Progenitor cell of endocrine pancreas (in vitro differentiated cells): ENCODE results near the gene TSPAN4. TPM values are rescaled to one million over a fixed set of nuclear protein-coding genes. Genes with fewer than 3 reads are reported as not detected.

Experiments used
- DNase-seq: peaks from one replicate; pipeline ENCODE4 v3.0.0; 2021; ENCODE audit warnings: low spot score; ENCODE audit not compliant: unreplicated experiment
- H3K27ac Mint-ChIP-seq: 2 replicates; pipeline ENCODE4 v1.8.0; 2021; ENCODE audit warnings: mild to moderate bottlenecking, moderate library complexity, mixed read lengths
- H3K27me3 Mint-ChIP-seq: 2 replicates; pipeline ENCODE4 v1.8.0; 2021; ENCODE audit warnings: mixed read lengths
- H3K36me3 Mint-ChIP-seq: 2 replicates; pipeline ENCODE4 v1.8.0; 2022; ENCODE audit warnings: mixed read lengths; ENCODE audit not compliant: insufficient read depth
- H3K4me1 Mint-ChIP-seq: 2 replicates; pipeline ENCODE4 v1.8.0; 2021; ENCODE audit warnings: low read depth, mixed read lengths
- H3K4me3 Mint-ChIP-seq: 2 replicates; pipeline ENCODE4 v1.8.0; 2021; ENCODE audit warnings: low read depth, mild to moderate bottlenecking, moderate library complexity, mixed read lengths
- H3K9me3 Mint-ChIP-seq: 2 replicates; pipeline ENCODE4 v1.8.0; 2021; ENCODE audit warnings: low read depth, mixed read lengths
- CTCF ChIP-seq: fragments of 200-600 bp; sonication (generic); IDR thresholded peaks from one replicate; pipeline ENCODE4 v1.5.0; 2021; ENCODE audit warnings: antibody characterized with exemption, mild to moderate bottlenecking; ENCODE audit not compliant: unreplicated experiment
- total RNA-seq: library from RNA; stranded (reverse); gene quantifications from 2 replicates; pipeline ENCODE4 v1.2.1, GENCODE V29; 2021

TSPAN4 gene
- total RNA-seq, 1 donor from 2014 or later, result 24.9 TPM

GRCh38 chr11:854601-855329 lies 12.1 kb downstream of the TSPAN4 start:
- Mint-ChIP-seq H3K36me3 (no peaks in the 10 kb centered on the region), H3K27ac (no peak overlapping the region), H3K4me3 (no peak overlapping the region), H3K4me1 (no peaks in the 10 kb centered on the region), H3K27me3 (peaks cover 9% of the 10 kb centered on the region), H3K9me3 (no peaks in the 10 kb centered on the region)
- no peak for DNase-seq
- TF ChIP-seq CTCF, result no peak

GRCh38 chr11:855330-855674 lies 12.7 kb downstream of the TSPAN4 start:
- no peak for TF ChIP-seq CTCF
- Mint-ChIP-seq H3K4me1 (no peaks in the 10 kb centered on the region), H3K4me3 (no peak overlapping the region), H3K36me3 (no peaks in the 10 kb centered on the region), H3K9me3 (no peaks in the 10 kb centered on the region), H3K27me3 (peaks cover 9% of the 10 kb centered on the region), H3K27ac (no peak overlapping the region)
- DNase-seq, result no peak

DNA sequence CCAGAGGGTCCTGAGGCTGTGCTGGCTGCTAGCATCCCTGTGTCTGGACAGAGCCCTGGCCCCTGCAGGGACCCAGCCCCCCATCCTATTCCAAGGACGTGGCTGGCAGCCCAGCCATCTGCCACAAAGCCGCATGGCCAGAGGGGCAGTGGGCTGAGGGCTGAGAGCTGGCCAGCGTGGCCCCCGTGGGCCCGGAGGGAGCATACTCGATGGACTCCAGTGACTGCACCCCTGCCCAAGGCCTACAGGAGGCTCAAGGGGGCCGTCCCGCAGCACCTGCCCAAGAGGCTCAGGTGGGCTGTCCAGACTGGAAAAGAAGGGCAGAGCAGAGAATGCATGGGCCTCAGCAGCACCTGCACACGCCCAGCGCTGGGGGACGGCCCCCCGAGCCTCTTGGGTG lies 13.1 kb downstream of the TSPAN4 start:
- Mint-ChIP-seq H3K27me3 (peaks cover 8% of the 10 kb centered on the region), H3K4me3 (no peak overlapping the region), H3K9me3 (no peaks in the 10 kb centered on the region), H3K27ac (no peak overlapping the region), H3K36me3 (no peaks in the 10 kb centered on the region), H3K4me1 (no peaks in the 10 kb centered on the region)
- TF ChIP-seq CTCF, result no peak
- DNase-seq, result no peak

DNA sequence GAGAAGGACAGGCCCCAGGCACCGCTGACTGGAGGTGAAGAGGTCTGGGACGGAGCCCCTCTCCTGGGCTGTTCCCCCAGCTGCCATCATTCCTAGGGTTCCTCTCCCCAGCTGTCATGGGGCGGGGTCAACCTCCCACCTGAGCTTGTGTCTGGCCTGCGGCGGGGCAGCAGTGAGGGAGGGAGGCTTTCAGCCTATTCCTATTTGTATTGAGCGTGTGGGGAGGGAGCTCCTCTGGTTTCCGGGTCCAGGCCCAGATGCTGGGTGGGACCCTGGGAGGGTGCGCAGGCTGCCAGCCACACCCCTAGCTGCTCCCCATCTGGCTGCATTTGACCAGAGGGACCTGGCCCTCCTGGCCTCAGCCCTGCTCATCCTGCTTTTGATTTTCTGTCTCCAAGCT lies 13.7 kb downstream of the TSPAN4 start:
- Mint-ChIP-seq H3K9me3 (no peaks in the 10 kb centered on the region), H3K4me1 (no peaks in the 10 kb centered on the region), H3K27ac (no peak overlapping the region), H3K36me3 (no peaks in the 10 kb centered on the region), H3K27me3 (peaks cover 3% of the 10 kb centered on the region), H3K4me3 (no peak overlapping the region)
- no peak for TF ChIP-seq CTCF
- DNase-seq, result no peak

- Mint-ChIP-seq H3K4me1 (peaks cover under 1% of the 10 kb centered on the region), H3K36me3 (no peaks in the 10 kb centered on the region), H3K27ac (no peak overlapping the region), H3K27me3 (no peaks in the 10 kb centered on the region), H3K4me3 (no peak overlapping the region), H3K9me3 (no peaks in the 10 kb centered on the region)
- no peak for TF ChIP-seq CTCF
- DNase-seq, result no peak
Measured at GRCh38 chr11:858053-858761, 15.6 kb downstream of the TSPAN4 start.
